ENCODE results near the gene RETREG3. TPM values are rescaled to one million over a fixed set of nuclear protein-coding genes. Genes with fewer than 3 reads are reported as not detected.
A peak's percentile ranks its signal among the peaks of the same experiment; 100 is the strongest.

RETREG3 gene
- total and polyA plus RNA-seq, 3 experiments from 2014 or later: 39.7 to 109 (median 40.3) TPM

DNA sequence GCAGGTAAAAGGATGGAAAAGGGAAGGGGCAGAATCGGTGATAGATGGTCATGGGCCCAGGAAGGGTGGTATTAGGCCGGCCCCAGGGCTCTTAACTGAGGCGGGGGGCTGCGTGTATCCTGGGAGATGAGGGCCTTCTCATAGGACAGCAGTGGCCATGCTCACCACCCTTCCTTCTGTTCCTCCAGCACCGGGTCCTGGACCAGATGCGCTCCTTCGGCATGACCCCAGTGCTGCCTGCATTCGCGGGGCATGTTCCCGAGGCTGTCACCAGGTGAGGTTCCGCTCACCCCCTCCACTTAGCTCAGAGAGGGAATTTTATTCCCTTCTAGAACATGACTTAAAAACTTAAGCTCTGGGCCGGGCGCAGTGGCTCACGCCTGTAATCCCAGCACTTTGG lies 70.7 kb downstream of the RETREG3 start:
- DNase-seq: no peak
- H3K4me1 ChIP-seq (ENCODE audit: insufficient read depth, low read length): peaks cover 32% of the 10 kb centered on the region
- H3K4me3 Mint-ChIP-seq: peak overlapping the region in 3 of 7 donors; percentile 49 to 76 (median 73)
- H3K27me3 ChIP-seq (ENCODE audit: insufficient read depth, low read length, poor library complexity, severe bottlenecking): no peaks in the 10 kb centered on the region
- H3K27ac ChIP-seq (ENCODE audit: low read depth, low read length): no peak overlapping the region
- H3K4me3 ChIP-seq (ENCODE audit: low read length): no peak overlapping the region
- peaks cover 0 to 14% (median 0%) of the 10 kb centered on the region in 3 donors for H3K36me3 Mint-ChIP-seq
- H3K9me3 Mint-ChIP-seq: no peaks in the 10 kb centered on the region
- H3K36me3 ChIP-seq (ENCODE audit: insufficient read depth, low read length): peaks cover 5% of the 10 kb centered on the region
- ChIA-PET CTCF (no interaction called here), POLR2A (no interaction called here)
- H3K9me3 ChIP-seq (ENCODE audit: low read length): no peaks in the 10 kb centered on the region
- peaks cover 30 to 44% (median 33%) of the 10 kb centered on the region in 3 donors for H3K4me1 Mint-ChIP-seq
- no peaks in the 10 kb centered on the region for H3K27me3 Mint-ChIP-seq
- no peak overlapping the region for H3K27ac Mint-ChIP-seq

DNA sequence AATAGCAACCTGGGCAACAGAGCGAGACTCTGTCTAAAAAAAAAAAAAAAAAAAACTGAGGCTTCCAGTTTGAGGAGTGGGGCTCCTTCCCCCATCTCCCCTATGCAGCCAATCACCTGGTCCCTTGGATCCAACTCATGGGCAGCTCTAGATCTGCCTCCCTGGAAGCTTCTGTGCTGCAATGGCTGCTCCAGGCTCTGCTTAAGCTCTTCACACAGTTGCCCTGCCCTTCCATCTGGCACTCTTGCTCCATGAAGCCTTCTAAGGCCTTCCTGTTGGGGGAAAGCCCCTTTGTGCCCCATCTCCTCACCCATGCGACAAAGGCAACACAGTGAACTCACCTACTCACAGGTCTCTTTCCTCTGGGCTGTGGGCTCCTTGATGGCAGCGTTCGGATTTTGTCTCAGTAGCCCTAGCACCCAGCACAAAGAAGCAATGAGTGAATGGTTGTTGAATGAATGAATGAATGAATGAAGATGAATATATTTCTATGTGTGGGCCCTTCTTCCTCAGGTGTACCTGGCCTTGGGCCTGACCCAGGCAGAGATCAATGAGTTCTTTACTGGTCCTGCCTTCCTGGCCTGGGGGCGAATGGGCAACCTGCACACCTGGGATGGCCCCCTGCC lies 71.2 kb downstream of the RETREG3 start:
- ChIA-PET CTCF (interaction anchor here (1.2 kb wide), 1 partner anchor 41 kb away, joined by 3 read pairs; no protein-coding TSS in a partner anchor), POLR2A (no interaction called here)
- Mint-ChIP-seq H3K27ac (peak overlapping the region in 6 of 8 donors; percentile 9 to 66 (median 54)), H3K4me1 (peaks cover 32 to 47% (median 37%) of the 10 kb centered on the region in 3 donors), H3K9me3 (no peaks in the 10 kb centered on the region), H3K27me3 (no peaks in the 10 kb centered on the region), H3K36me3 (peaks cover 0 to 12% (median 0%) of the 10 kb centered on the region in 3 donors), H3K4me3 (peak overlapping the region; percentile 66 to 89 (median 73))
- DNase-seq: no peak
- Histone ChIP-seq H3K4me1 (ENCODE audit: insufficient read depth, low read length) (peaks cover 32% of the 10 kb centered on the region), H3K4me3 (ENCODE audit: low read length) (no peak overlapping the region), H3K27me3 (ENCODE audit: insufficient read depth, low read length, poor library complexity, severe bottlenecking) (no peaks in the 10 kb centered on the region), H3K9me3 (ENCODE audit: low read length) (no peaks in the 10 kb centered on the region), H3K36me3 (ENCODE audit: insufficient read depth, low read length) (peaks cover 5% of the 10 kb centered on the region), H3K27ac (ENCODE audit: low read depth, low read length) (no peak overlapping the region)

DNA sequence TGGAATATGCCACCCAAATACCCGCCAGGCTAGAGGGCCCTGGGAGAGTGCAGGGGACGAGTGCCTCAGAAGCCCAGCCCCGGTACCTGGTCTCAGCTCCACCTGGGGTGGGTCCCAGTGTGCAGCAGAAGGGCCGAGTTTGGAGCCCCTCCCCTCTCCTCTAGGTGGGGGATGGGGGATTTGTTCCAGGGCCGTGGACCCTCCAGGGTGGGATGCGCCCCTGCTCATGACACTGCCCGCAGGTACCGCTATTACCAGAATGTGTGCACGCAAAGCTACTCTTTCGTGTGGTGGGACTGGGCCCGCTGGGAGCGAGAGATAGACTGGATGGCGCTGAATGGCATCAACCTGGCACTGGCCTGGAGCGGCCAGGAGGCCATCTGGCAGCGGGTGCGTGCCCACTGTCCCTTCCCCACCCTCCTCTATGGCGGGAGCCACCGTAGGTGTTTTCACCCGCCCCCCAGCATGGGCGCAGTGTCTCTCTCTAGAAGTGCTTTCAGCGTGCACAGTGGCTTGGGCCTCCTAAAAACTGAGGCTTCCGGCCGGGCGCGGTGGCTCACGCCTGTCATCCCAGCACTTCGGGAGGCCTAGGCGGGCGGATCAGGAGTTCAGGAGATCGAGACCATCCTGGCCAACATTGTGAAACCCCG lies 71.9 kb downstream of the RETREG3 start:
- Histone ChIP-seq H3K4me3 (ENCODE audit: low read length) (peak overlapping the region; percentile 70), H3K27ac (ENCODE audit: low read depth, low read length) (peak overlapping the region; percentile 27), H3K9me3 (ENCODE audit: low read length) (no peaks in the 10 kb centered on the region), H3K27me3 (ENCODE audit: insufficient read depth, low read length, poor library complexity, severe bottlenecking) (no peaks in the 10 kb centered on the region), H3K36me3 (ENCODE audit: insufficient read depth, low read length) (peaks cover 5% of the 10 kb centered on the region), H3K4me1 (ENCODE audit: insufficient read depth, low read length) (peaks cover 32% of the 10 kb centered on the region)
- Mint-ChIP-seq H3K27me3 (no peaks in the 10 kb centered on the region), H3K4me1 (peaks cover 32 to 47% (median 37%) of the 10 kb centered on the region in 3 donors), H3K27ac (peak overlapping the region in 4 of 8 donors; percentile 9 to 88 (median 60)), H3K36me3 (peaks cover 0 to 12% (median 0%) of the 10 kb centered on the region in 3 donors), H3K9me3 (no peaks in the 10 kb centered on the region), H3K4me3 (peak overlapping the region; percentile 76 to 89 (median 83))
- ChIA-PET CTCF (interaction anchor here (1.2 to 2.0 kb wide), 5 partner anchors 10 to 41 kb away, joined by 3 to 10 read pairs (median 6); no protein-coding TSS in a partner anchor), POLR2A (interaction anchor here (1.0 kb wide), 1 partner anchor 11 kb away, joined by 3 read pairs; no protein-coding TSS in a partner anchor)
- no peak for DNase-seq

DNA sequence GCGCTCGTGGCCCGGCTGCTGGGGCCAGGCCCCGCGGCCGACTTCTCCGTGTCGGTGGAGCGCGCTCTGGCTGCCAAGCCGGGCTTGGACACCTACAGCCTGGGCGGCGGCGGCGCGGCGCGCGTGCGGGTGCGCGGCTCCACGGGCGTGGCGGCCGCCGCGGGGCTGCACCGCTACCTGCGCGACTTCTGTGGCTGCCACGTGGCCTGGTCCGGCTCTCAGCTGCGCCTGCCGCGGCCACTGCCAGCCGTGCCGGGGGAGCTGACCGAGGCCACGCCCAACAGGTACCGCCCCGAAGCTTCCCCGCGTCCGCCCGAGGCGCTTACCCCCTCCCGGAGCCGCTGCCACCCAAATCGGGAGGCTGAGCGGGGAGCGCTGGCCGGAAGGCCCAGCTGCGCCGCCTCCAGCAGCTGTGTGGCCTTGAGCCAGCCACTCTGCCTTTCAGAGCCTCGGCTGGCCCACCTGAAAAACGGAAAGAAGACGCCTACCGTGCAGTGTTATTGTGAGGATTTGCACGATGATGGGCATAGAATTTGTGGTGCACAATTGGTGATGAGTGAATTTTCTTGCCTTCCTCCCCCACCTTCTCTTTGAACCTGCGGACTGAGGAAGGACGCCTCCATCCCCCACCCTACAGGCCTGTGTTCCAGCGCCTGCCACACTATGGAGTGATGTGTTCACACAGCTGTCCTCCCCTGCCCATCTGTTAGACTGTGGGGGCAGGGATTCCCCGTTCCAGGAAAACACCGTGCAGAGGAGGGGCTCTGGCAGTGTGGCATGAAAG lies 72.6 kb downstream of the RETREG3 start:
- peaks cover 35 to 53% (median 39%) of the 10 kb centered on the region in 3 donors for H3K4me1 Mint-ChIP-seq
- no peaks in the 10 kb centered on the region for H3K9me3 Mint-ChIP-seq

DNA sequence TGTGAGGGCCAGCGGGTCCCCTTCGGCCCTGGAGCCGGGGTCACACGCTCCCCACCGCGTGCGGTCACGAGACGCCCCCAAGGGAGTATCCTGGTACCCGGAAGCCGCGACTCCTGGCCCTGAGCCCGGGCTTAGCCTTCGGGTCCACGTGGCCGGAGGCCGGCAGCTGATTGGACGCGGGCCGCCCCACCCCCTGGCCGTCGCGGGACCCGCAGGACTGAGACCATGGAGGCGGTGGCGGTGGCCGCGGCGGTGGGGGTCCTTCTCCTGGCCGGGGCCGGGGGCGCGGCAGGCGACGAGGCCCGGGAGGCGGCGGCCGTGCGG lies 73.2 kb downstream of the RETREG3 start, which contains the start of gene NAGLU:
Gene NAGLU, plus strand, starts transcription at position 194 of the 324 bp plus-strand sequence. Its CDS starts 32 bp downstream, at position 226.
- peaks cover 0 to 10% (median 0%) of the 10 kb centered on the region in 3 donors for H3K36me3 Mint-ChIP-seq
- no peaks in the 10 kb centered on the region for H3K9me3 Mint-ChIP-seq
- ChIA-PET CTCF (interaction anchor here (0.6 to 2.0 kb wide), 8 partner anchors 8 to 348 kb away, joined by 3 to 10 read pairs (median 5); partner anchors contain the start of gene PSMC3IP), POLR2A (interaction anchor here (0.5 to 1.4 kb wide), 10 partner anchors 11 to 147 kb away, joined by 3 to 11 read pairs (median 3); partner anchors contain the start of genes RETREG3, STAT3 and TUBG1)
- peak; percentile 66 to 87 (median 78) for DNase-seq
- peaks cover 31% of the 10 kb centered on the region for H3K4me1 ChIP-seq (ENCODE audit: insufficient read depth, low read length)
- H3K27me3 ChIP-seq (ENCODE audit: insufficient read depth, low read length, poor library complexity, severe bottlenecking): no peaks in the 10 kb centered on the region
- H3K9me3 ChIP-seq (ENCODE audit: low read length): no peaks in the 10 kb centered on the region
- peak within 1 kb of the TSS; percentile 70 for H3K4me3 ChIP-seq (ENCODE audit: low read length)
- peaks cover 35 to 53% (median 39%) of the 10 kb centered on the region in 3 donors for H3K4me1 Mint-ChIP-seq
- H3K27me3 Mint-ChIP-seq: no peaks in the 10 kb centered on the region
- peaks cover 5% of the 10 kb centered on the region for H3K36me3 ChIP-seq (ENCODE audit: insufficient read depth, low read length)
- peak within 1 kb of the TSS; percentile 76 to 89 (median 84) for H3K4me3 Mint-ChIP-seq
- H3K27ac Mint-ChIP-seq: peak within 1 kb of the TSS; percentile 32 to 89 (median 54)
- peak within 1 kb of the TSS; percentile 55 for H3K27ac ChIP-seq (ENCODE audit: low read depth, low read length)

More for the DNA sequence above, 72.6 kb downstream of the RETREG3 start:
- Mint-ChIP-seq H3K27me3 (no peaks in the 10 kb centered on the region), H3K27ac (peak overlapping the region in 5 of 8 donors; percentile 39 to 88 (median 58)), H3K4me3 (peak overlapping the region; percentile 76 to 89 (median 83)), H3K36me3 (peaks cover 0 to 11% (median 0%) of the 10 kb centered on the region in 3 donors)
- H3K36me3 ChIP-seq (ENCODE audit: insufficient read depth, low read length): peaks cover 5% of the 10 kb centered on the region
- H3K4me3 ChIP-seq (ENCODE audit: low read length): peak overlapping the region; percentile 70
- POLR2A ChIA-PET: interaction anchor here (0.7 to 1.4 kb wide), 9 partner anchors 10 to 148 kb away, joined by 3 to 9 read pairs (median 3); partner anchors contain the start of genes RETREG3, STAT3 and TUBG1
- DNase-seq: peak in 4 of 5 donors; percentile 50 to 76 (median 61)
- H3K27ac ChIP-seq (ENCODE audit: low read depth, low read length): peak overlapping the region; percentile 27
- CTCF ChIA-PET: interaction anchor here (0.7 to 2.0 kb wide), 8 partner anchors 9 to 130 kb away, joined by 3 to 10 read pairs (median 5); partner anchors contain the start of gene PSMC3IP
- H3K4me1 ChIP-seq (ENCODE audit: insufficient read depth, low read length): peaks cover 31% of the 10 kb centered on the region
- no peaks in the 10 kb centered on the region for H3K27me3 ChIP-seq (ENCODE audit: insufficient read depth, low read length, poor library complexity, severe bottlenecking)
- H3K9me3 ChIP-seq (ENCODE audit: low read length): no peaks in the 10 kb centered on the region

DNA sequence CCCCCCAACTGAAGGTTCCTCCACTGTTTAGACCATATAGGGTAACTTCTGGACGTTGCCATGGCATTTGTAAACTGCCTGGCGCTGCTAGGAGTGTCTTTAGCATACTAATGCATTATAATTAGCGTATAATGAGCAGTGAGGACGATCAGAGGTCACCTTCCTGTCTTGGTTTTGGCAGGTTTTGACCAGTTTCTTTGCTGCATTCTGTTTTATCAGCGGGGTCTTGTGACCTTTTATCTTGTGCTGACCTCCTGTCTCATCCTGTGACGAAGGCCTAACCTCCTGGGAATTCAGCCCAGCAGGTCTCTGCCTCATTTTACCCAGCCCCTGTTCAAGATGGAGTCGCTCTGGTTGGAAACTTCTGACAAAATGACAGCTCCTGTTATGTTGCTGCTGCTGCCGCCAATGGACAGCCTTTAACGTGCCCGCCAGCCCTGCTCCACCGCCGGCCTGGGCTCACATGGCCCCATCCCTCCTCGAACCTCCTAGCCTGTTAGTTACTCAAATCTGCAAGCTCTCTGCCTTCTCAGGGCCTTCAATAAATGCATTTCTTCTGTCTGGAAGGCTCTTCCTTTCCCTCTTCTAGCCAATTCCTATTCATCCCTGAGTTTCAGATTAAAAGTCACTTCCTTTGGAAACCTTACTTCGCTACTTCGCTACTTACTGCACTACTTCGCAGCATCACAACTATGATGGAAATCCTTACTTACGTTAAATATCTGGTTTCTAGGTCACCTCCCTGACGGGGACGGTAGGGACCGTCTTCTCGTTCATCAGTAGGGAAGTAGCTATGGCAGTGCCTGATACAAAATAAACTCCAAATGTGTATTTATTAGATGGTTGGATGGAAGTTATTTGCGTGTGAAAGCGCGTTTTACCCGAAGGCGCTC lies 73.8 kb downstream of the RETREG3 start:
- Mint-ChIP-seq H3K27me3 (no peaks in the 10 kb centered on the region), H3K27ac (peak overlapping the region; percentile 20 to 89 (median 47)), H3K4me1 (peaks cover 35 to 53% (median 39%) of the 10 kb centered on the region in 3 donors), H3K36me3 (peaks cover 0 to 10% (median 0%) of the 10 kb centered on the region in 3 donors), H3K9me3 (no peaks in the 10 kb centered on the region), H3K4me3 (peak overlapping the region; percentile 67 to 87 (median 80))
- no peaks in the 10 kb centered on the region for H3K27me3 ChIP-seq (ENCODE audit: insufficient read depth, low read length, poor library complexity, severe bottlenecking)
- H3K4me1 ChIP-seq (ENCODE audit: insufficient read depth, low read length): peaks cover 32% of the 10 kb centered on the region
- peak overlapping the region; percentile 55 for H3K27ac ChIP-seq (ENCODE audit: low read depth, low read length)
- POLR2A ChIA-PET: interaction anchor here (0.5 to 1.4 kb wide), 7 partner anchors 13 to 142 kb away, joined by 3 to 11 read pairs (median 3); partner anchors contain the start of genes RETREG3 and TUBG1
- no peak for DNase-seq
- H3K9me3 ChIP-seq (ENCODE audit: low read length): no peaks in the 10 kb centered on the region
- CTCF ChIA-PET: interaction anchor here (0.6 to 2.0 kb wide), 5 partner anchors 8 to 348 kb away, joined by 3 to 10 read pairs (median 7); partner anchors contain the start of gene PSMC3IP
- H3K4me3 ChIP-seq (ENCODE audit: low read length): peak overlapping the region; percentile 39
- peaks cover 5% of the 10 kb centered on the region for H3K36me3 ChIP-seq (ENCODE audit: insufficient read depth, low read length)
